OCI-LY1 (cell line): Measurements from ENCODE around the gene PFKFB2.

ENCODE experiments used
- EZH2 ChIP-seq: fragments of 200-600 bp; sonication (generic), shearing (Covaris generic); IDR thresholded peaks from 2 replicates; pipeline ENCODE4 v1.8.0; 2017; ENCODE audit warnings: borderline replicate concordance, mixed run types, mild to moderate bottlenecking, antibody characterized with exemption, low read length, moderate library complexity, mixed read lengths
- TF ChIP-seq, protein P1 (sequence below): fragments of 200-600 bp; sonication (generic), shearing (Covaris generic); IDR thresholded peaks from 2 replicates; pipeline ENCODE4 v1.5.1; 2017; ENCODE audit warnings: mild to moderate bottlenecking, antibody characterized with exemption, low read length, moderate library complexity, mixed read lengths

- TF ChIP-seq, protein P1, sequence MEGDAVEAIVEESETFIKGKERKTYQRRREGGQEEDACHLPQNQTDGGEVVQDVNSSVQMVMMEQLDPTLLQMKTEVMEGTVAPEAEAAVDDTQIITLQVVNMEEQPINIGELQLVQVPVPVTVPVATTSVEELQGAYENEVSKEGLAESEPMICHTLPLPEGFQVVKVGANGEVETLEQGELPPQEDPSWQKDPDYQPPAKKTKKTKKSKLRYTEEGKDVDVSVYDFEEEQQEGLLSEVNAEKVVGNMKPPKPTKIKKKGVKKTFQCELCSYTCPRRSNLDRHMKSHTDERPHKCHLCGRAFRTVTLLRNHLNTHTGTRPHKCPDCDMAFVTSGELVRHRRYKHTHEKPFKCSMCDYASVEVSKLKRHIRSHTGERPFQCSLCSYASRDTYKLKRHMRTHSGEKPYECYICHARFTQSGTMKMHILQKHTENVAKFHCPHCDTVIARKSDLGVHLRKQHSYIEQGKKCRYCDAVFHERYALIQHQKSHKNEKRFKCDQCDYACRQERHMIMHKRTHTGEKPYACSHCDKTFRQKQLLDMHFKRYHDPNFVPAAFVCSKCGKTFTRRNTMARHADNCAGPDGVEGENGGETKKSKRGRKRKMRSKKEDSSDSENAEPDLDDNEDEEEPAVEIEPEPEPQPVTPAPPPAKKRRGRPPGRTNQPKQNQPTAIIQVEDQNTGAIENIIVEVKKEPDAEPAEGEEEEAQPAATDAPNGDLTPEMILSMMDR = no peak
- TF ChIP-seq EZH2 = no peak
These were observed 38.3 kb downstream of the PFKFB2 start for GRCh38 chr1:207091200-207091908.
